Spleen (tissue), 7 donors: Measurements from ENCODE around the gene RUSC1.

Experiments
- CTCF ChIP-seq, 11 experiments: fragments of 200-600 bp in 7 of 11; fragments of 450-650 bp in 4 of 11; sonication (generic) in 4 of 11; IDR thresholded peaks in 8 of 11; conservative IDR thresholded peaks in 3 of 11; 1 replicate in 7 of 11; 2 replicates in 4 of 11; pipeline versions ENCODE4 v1.4.0 to v1.8.0; 2016 to 2021; ENCODE audit warnings: antibody characterized with exemption in 11 of 11, inconsistent platforms in 4 of 11, mild to moderate bottlenecking in 1 of 11
- POLR2AphosphoS5 ChIP-seq, 3 donors: sonication (generic); formaldehyde crosslinking; IDR thresholded peaks; one replicate each; pipeline ENCODE4 v1.5.1; 2017; ENCODE audit warnings: antibody characterized with exemption in 3 of 3
- donor health status: DM: no; HTN: no; CAD: no; lungs with moderate emphysema.
- donor health status: DM: no; HTN: no; CAD: no.
- donor health status: DM: no; HTN: no; CAD: no.

- TF ChIP-seq POLR2AphosphoS5 (IDR thresholded peaks at IDR 0.05) (no peak), CTCF (IDR thresholded peaks at IDR 0.05 in 8 of 11, conservative IDR thresholded peaks at IDR 0.05 in 3 of 11) (no peak)
Measured at GRCh38 chr1:155318082-155318481, 2.6 kb upstream of the RUSC1 start.
